Progenitor cell of endocrine pancreas (in vitro differentiated cells): ENCODE measurements around the gene HPGD. TPM values are rescaled to one million over a fixed set of nuclear protein-coding genes. Genes with fewer than 3 reads are reported as not detected.

ENCODE experiments used
- DNase-seq: peaks from one replicate; pipeline ENCODE4 v3.0.0; 2021; ENCODE audit warnings: low spot score; ENCODE audit not compliant: unreplicated experiment
- H3K27ac Mint-ChIP-seq: 2 replicates; pipeline ENCODE4 v1.8.0; 2021; ENCODE audit warnings: mild to moderate bottlenecking, moderate library complexity, mixed read lengths
- H3K27me3 Mint-ChIP-seq: 2 replicates; pipeline ENCODE4 v1.8.0; 2021; ENCODE audit warnings: mixed read lengths
- H3K36me3 Mint-ChIP-seq: 2 replicates; pipeline ENCODE4 v1.8.0; 2022; ENCODE audit warnings: mixed read lengths; ENCODE audit not compliant: insufficient read depth
- H3K4me1 Mint-ChIP-seq: 2 replicates; pipeline ENCODE4 v1.8.0; 2021; ENCODE audit warnings: low read depth, mixed read lengths
- H3K4me3 Mint-ChIP-seq: 2 replicates; pipeline ENCODE4 v1.8.0; 2021; ENCODE audit warnings: low read depth, mild to moderate bottlenecking, moderate library complexity, mixed read lengths
- H3K9me3 Mint-ChIP-seq: 2 replicates; pipeline ENCODE4 v1.8.0; 2021; ENCODE audit warnings: low read depth, mixed read lengths
- long read RNA-seq: library from polyadenylated mRNA; unstranded; transcript quantifications from one replicate; pipeline ENCODE4 v2.0.0, GENCODE V29; 2020
- total RNA-seq: library from RNA; stranded (reverse); gene quantifications from 2 replicates; pipeline ENCODE4 v1.2.1, GENCODE V29; 2021
- TF ChIP-seq, protein P1 (sequence below): fragments of 200-600 bp; sonication (generic); IDR thresholded peaks from one replicate; pipeline ENCODE4 v1.5.0; 2021; ENCODE audit warnings: antibody characterized with exemption, mild to moderate bottlenecking; ENCODE audit not compliant: unreplicated experiment

HPGD gene
- total RNA-seq = 2.0 and 3.4 TPM in 2 replicates
- long read RNA-seq, transcript HPGD-202 (7 exons, 3,027 nt) = major isoform, 11 of 17 reads
- long read RNA-seq, partial matches to known transcripts = 4 of 17 reads
- long read RNA-seq, other reads (novel, unspliced or antisense) = 1 of 17 reads

GRCh38 chr4:174522183-174523024 lies at the start of gene HPGD:
Gene HPGD, minus strand, starts transcription at chr4:174522488. Its CDS starts 37 bp downstream, at chr4:174522451.
- Mint-ChIP-seq H3K27me3 (peaks cover 28% of the 10 kb centered on the region), H3K9me3 (no peaks in the 10 kb centered on the region), H3K36me3 (no peaks in the 10 kb centered on the region), H3K4me3 (peak within 1 kb of the TSS; percentile 81), H3K27ac (peak within 1 kb of the TSS; percentile 84), H3K4me1 (peaks cover 32% of the 10 kb centered on the region)
- DNase-seq = peak; percentile 40
- TF ChIP-seq, protein P1, sequence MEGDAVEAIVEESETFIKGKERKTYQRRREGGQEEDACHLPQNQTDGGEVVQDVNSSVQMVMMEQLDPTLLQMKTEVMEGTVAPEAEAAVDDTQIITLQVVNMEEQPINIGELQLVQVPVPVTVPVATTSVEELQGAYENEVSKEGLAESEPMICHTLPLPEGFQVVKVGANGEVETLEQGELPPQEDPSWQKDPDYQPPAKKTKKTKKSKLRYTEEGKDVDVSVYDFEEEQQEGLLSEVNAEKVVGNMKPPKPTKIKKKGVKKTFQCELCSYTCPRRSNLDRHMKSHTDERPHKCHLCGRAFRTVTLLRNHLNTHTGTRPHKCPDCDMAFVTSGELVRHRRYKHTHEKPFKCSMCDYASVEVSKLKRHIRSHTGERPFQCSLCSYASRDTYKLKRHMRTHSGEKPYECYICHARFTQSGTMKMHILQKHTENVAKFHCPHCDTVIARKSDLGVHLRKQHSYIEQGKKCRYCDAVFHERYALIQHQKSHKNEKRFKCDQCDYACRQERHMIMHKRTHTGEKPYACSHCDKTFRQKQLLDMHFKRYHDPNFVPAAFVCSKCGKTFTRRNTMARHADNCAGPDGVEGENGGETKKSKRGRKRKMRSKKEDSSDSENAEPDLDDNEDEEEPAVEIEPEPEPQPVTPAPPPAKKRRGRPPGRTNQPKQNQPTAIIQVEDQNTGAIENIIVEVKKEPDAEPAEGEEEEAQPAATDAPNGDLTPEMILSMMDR = no peak

GRCh38 chr4:174564529-174564928 lies 42.2 kb upstream of the HPGD start:
- Mint-ChIP-seq H3K4me3 (no peak overlapping the region), H3K4me1 (no peaks in the 10 kb centered on the region), H3K27ac (no peak overlapping the region), H3K27me3 (no peaks in the 10 kb centered on the region), H3K36me3 (no peaks in the 10 kb centered on the region), H3K9me3 (no peaks in the 10 kb centered on the region)
- TF ChIP-seq, protein P1 = no peak
- no peak for DNase-seq

- Mint-ChIP-seq H3K27ac (no peak overlapping the region), H3K36me3 (no peaks in the 10 kb centered on the region), H3K4me3 (no peak overlapping the region), H3K27me3 (no peaks in the 10 kb centered on the region), H3K4me1 (no peaks in the 10 kb centered on the region), H3K9me3 (no peaks in the 10 kb centered on the region)
- TF ChIP-seq, protein P1 = no peak
- no peak for DNase-seq
Observed at GRCh38 chr4:174563399-174563798, 41.1 kb upstream of the HPGD start.

- Mint-ChIP-seq H3K27ac (no peak overlapping the region), H3K9me3 (no peaks in the 10 kb centered on the region), H3K4me1 (no peaks in the 10 kb centered on the region), H3K4me3 (no peak overlapping the region), H3K36me3 (no peaks in the 10 kb centered on the region), H3K27me3 (no peaks in the 10 kb centered on the region)
- no peak for DNase-seq
- TF ChIP-seq, protein P1 = no peak
Observed at GRCh38 chr4:174561560-174561959, 39.3 kb upstream of the HPGD start.

DNA sequence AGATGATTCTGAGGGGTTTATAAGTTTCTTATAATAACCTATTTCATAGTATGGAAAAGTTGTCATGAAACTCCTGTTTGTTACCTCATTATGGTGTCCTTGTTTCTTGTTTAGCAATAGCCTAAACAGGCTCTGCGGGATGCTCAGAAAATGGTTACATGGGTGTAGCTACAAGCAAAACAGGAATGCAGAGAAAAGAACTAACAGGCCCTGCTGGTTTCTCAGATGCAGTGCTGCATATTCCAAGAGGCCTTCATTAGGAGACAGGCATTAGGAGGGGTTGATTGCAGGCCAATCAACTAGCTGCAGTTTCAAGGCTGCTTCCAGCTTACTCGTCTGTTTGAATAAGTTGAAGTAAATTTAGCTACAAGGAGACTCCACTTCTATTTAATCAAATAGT lies 37.6 kb upstream of the HPGD start:
- H3K4me1 Mint-ChIP-seq = no peaks in the 10 kb centered on the region
- no peak overlapping the region for H3K4me3 Mint-ChIP-seq
- no peak overlapping the region for H3K27ac Mint-ChIP-seq
- H3K36me3 Mint-ChIP-seq = no peaks in the 10 kb centered on the region
- H3K9me3 Mint-ChIP-seq = no peaks in the 10 kb centered on the region
- H3K27me3 Mint-ChIP-seq = no peaks in the 10 kb centered on the region
- TF ChIP-seq, protein P1 = no peak
- no peak for DNase-seq
